IPS-18c (cell line): ENCODE results near the gene POLL.

Experiments used
- H3K4me3 ChIP-seq: 2 replicates; pipeline ENCODE4 v1.7.0; 2013; ENCODE audit warnings: low read depth, mild to moderate bottlenecking, low read length, moderate library complexity; ENCODE audit not compliant: insufficient read depth
- H3K9me3 ChIP-seq: one replicate; pipeline ENCODE4 v1.6.1; 2013; ENCODE audit warnings: mild to moderate bottlenecking, low read length, moderate library complexity; ENCODE audit not compliant: control insufficient read depth, insufficient read depth

The POLL gene

GRCh38 chr10:101568054-101568745 is 19.9 kb downstream of the POLL start:
- Histone ChIP-seq H3K4me3 (no peak overlapping the region), H3K9me3 (no peaks in the 10 kb centered on the region)

DNA sequence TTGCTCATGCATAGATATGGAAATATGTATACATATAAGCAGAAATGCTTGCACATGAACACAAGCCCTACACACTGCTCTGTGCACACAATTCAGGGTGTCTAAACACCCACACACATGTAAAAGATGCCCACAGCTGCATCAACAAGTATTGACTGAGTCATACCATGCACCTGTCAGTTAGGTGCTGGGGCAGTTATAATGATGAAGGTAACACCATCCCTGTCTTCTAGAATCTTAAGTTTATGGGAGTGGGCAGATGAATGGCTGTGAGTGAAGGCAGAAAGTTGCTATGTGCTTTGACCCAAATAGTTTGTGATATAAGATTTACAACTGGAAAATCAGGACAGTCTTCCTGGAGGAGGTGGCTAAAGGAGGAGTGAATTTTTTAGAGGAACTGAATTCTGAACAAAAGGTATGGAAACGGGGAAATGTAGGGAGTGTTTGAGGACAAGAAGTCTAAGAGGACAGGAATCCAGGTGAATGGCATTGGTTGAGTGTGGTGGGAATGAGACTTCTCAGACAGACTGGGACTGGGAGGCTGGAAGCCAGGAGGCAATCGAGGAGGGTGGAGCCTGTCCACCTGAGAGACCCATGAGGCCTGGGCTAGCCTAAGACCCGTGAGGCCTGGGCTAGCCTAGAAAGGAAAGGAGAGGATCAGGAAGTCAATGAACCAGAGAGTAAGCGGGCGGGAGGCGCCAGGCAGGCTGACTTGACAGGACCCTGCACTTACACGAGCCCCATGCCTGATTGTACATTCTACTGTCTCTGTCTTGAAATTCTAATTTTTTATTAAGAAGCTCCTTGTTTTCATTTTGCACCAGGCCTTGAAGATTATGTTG is 20.7 kb downstream of the POLL start:
- Histone ChIP-seq H3K9me3 (no peaks in the 10 kb centered on the region), H3K4me3 (no peak overlapping the region)

- Histone ChIP-seq H3K9me3 (no peaks in the 10 kb centered on the region), H3K4me3 (no peak overlapping the region)
These were observed 21.5 kb downstream of the POLL start for GRCh38 chr10:101566333-101567164.

DNA sequence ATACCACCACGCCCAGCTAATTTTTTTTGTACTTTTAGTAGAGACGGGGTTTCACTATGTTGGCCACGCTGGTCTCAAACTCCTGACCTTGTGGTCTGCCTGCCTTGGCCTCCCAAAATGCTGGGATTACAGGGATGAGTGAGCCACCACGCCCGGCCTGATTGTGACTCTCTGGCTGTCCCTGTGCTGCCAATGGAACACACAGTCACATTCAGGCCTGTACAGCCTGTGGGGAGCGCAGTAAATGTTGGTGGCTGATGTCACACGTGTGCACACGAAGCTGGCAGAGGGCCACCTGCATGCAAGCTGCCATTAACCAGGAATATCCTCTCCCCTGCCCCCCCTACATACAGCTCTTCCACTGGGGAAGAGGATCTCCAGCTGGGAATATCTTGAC is 22.1 kb downstream of the POLL start:
- no peak overlapping the region for H3K4me3 ChIP-seq
- H3K9me3 ChIP-seq, result no peaks in the 10 kb centered on the region

GRCh38 chr10:101565370-101565900 is 22.6 kb downstream of the POLL start:
- no peaks in the 10 kb centered on the region for H3K9me3 ChIP-seq
- H3K4me3 ChIP-seq, result no peak overlapping the region

DNA sequence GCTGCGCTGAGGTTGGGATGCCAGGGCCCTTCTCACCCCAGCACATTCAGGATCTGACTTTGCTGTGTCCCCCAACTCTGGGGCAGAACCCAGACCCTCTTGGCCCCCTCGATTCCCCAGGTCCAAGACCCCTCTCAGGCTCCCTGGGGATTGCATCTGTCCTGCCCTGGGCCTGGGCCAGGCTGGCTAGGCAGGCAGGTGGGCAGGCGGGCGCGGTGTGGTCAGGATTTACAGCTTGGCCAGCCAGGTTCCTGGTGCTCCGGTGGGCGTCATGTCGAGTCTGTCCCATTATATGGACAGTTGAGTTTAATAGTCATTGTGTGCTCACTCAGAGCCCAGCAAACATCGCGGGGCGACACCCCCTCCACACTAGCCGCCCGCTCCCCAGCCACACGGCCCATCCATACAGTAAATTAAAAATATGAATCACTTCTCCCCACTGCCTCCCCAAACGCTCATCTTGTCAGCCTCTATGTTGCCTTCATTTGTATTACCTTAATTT is 23.5 kb downstream of the POLL start:
- Histone ChIP-seq H3K4me3 (no peak overlapping the region), H3K9me3 (no peaks in the 10 kb centered on the region)

GRCh38 chr10:101563497-101564040 is 24.5 kb downstream of the POLL start:
- Histone ChIP-seq H3K9me3 (no peaks in the 10 kb centered on the region), H3K4me3 (no peak overlapping the region)

DNA sequence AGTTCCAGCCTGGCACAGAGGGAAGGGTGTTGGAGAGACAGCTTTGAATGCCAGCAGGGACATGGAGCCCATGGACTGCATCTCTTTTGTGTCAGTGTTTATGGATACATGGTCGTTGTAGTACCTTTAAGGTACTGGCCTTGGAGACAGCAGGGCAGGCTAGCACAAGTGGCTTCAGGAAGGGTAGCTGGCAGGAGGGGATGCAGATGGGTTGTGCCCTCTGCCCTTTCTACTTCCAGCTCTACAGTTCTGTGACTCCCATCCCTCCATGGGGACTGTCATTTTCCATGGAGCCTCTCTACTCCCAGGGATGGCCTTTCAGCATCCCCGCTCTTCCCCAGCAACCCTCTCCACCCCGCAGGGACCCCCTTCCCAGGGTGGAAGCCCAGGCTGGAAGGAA is 25.1 kb downstream of the POLL start:
- H3K4me3 ChIP-seq, result no peak overlapping the region
- H3K9me3 ChIP-seq, result no peaks in the 10 kb centered on the region

DNA sequence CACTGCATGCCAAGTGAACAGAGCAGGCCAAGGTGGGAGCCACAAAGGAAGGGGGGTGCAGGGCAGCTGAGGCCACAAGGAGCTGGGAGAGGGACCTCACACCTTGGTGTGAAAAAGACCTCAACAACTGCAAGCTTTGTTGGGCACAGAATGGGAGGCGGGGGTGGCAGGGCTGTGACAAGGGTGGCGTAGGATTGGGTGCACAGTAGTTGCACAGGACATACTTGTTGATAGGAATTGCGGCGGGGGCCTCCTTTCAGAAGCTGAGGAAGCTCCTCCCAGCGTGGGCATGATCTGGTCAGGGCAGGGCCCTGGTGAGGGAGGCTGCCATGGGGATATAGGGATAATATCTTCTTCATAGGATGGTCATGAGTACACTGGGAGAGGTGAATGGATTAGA is 25.8 kb downstream of the POLL start:
- Histone ChIP-seq H3K9me3 (no peaks in the 10 kb centered on the region), H3K4me3 (no peak overlapping the region)

DNA sequence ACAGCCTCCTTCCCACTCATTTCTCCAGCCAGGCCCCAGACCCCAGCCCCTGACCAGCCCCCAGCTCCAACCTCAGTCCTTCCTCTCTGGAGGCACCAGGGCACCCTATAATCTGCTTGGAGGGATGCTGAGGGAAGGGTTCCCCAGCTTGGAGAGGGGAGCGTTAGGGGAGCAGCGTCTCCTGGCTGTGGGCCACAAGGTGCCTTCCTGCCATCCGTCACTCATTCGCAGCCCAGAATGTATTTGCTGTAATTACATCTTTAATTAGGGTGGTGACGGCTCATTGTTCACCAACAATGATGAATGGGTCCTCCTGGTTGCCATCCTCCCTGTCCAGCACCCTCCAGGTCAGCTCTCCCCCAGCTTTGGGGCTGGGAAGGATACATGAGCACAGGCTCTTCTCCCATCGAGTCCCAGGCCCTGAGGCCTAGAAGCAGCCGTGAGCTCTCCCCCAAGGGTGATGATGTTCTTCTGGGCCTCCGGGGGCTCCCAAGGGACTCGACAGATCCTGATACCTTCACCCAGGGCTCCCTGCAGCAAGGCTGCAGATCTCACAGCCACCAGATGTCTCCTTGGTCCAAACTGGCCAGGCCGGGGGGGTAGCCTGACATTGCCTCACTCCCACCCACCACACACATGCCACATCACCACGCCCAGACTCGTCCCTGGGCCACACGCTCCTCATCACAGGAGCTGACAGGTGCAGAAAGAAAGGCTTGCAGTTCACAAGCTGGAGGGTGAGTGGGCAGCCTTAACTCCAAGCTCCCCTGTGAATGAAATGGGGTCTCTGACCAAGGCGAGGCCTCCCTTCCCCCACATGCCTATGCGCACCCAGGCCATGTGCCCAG is 26.8 kb downstream of the POLL start:
- Histone ChIP-seq H3K4me3 (no peak overlapping the region), H3K9me3 (no peaks in the 10 kb centered on the region)

DNA sequence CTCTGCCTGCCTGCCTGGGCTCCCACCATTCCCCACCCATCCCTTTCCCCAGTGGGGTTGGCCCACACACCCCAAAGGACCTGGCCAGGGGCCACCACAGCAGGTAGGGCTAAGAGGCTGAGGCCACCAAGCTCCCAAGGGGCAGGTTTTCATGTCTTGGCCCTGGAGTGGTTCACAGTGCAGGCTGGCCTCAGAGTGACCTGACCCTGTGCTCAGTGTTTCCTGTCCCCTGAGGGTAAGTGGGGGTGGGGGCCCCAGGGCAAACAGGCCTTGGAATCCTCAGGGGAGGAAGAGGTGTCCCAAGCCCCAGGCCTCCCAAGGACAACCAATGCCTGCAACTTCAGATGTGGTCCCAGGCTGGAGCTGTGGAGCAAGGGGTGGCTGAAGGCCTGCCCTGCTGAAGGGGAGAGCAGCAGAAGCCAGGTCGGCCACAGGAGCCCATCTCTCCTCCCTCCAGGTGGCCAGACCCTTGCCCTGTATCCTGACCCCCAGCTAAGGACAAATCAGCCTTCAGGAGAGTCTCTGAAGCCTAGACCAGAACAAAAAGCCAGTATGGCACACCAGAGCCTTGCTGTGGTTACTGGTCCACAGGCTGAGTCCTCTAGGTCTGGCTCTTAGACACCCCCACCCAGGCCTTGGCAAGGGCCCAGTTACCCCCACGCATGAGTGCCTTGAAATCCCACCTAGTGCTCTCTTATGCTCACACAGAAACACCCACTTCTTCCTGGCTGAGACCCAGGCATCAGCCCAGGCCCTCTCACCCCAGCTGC is 27.6 kb downstream of the POLL start:
- no peaks in the 10 kb centered on the region for H3K9me3 ChIP-seq
- no peak overlapping the region for H3K4me3 ChIP-seq

DNA sequence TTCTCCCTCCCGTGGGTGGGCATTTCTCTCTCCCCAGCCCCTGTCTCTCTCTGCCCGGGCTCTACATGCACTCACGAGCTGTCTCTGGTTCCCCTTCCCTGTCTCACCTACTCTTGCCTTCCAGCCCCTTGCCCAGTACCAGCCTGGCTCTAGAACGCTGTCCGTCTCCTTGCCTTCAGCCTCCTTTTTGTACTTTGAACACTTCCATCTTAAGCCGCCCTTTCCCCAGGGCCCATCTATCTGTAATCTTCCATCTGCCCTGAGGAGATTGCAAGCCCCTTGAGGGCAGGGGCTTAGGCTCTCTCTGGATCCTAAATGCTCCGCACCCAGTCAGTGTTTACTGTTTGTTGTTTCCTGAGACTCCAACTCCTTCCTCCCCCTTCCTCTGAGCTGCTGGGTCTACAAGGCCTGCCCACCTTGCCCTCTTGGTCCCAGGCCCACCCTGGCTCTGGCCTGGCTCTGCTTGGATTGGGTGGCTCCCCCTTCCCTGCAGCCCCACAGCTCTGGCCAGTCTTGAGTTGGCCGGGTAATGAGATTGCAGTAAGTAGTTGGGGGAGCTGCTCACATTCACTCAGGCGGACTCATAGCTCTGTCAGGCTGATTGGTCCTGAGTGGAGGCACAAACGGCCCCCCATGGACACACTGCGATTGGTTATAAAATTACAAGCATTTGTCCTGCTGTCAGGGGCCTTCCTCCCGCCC is 28.3 kb downstream of the POLL start:
- Histone ChIP-seq H3K4me3 (no peak overlapping the region), H3K9me3 (no peaks in the 10 kb centered on the region)

DNA sequence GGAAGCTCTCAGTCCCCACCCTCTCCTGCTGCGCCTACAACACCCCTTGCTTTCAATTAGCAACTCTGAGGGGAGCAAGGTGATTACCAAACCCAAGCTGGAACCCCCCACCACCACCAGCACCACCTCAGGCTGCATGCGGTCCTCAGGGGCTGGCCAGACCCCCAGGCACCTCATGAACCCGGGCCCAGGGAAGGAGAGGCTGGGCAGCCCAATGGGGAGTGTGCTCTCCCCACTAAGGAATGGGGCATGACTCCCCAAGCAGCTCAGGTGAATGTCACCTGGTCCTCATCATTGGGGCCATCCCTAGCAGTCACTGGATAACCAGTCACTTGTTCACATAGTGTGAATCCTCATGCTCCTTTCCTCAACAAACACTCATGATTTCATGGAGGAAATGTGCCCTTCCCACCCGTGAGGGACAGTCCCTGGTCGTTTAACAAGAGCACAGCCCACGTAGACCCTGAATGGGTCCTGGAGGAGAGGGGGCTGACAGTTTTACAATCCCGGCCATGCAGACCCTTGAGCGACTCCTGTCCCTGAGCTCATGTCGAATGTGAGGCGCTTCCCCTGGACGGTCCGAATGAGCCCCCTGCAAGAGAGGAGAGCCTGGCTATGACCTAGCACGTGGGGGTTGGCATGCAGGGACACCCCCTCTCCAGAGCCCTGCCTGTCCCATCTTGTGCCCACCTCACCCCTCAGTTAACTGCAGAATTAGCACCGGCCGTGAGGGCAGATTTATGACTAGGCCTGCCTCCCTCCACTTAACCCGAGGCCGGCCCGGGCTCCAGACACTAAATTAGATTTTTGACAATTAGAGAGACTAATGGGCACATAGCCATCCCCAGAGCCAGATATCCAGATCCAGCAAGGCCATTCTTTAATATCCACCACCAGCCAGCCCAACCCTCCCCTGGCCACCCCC is 29.1 kb downstream of the POLL start:
- no peak overlapping the region; the same call in 1 of the 2 replicates for H3K4me3 ChIP-seq

GRCh38 chr10:101558204-101558603 is 29.9 kb downstream of the POLL start:
- H3K4me3 ChIP-seq, result no peak overlapping the region
- no peaks in the 10 kb centered on the region for H3K9me3 ChIP-seq

More for the DNA sequence above, 29.1 kb downstream of the POLL start:
- H3K9me3 ChIP-seq, result no peaks in the 10 kb centered on the region
